ENCODE measurements around the gene MAP2K7.
A peak's percentile ranks its signal among the peaks of the same experiment; 100 is the strongest.
"Not testable (repeated sequence)": the region's sequence is repeated elsewhere in the genome, so short reads cannot be mapped to it uniquely, and the experiment has no call there.

MAP2K7 gene

GRCh38 chr19:7916103-7916954 lies 12.7 kb downstream of the MAP2K7 start:
- no peaks in the 10 kb centered on the region for H3K9me3 Mint-ChIP-seq
- no peak for ATAC-seq
- peak overlapping the region; percentile 64 for H3K4me3 Mint-ChIP-seq
- peaks cover 53% of the 10 kb centered on the region for H3K4me1 Mint-ChIP-seq
- H3K27ac Mint-ChIP-seq: no peak overlapping the region
- H3K36me3 Mint-ChIP-seq: peaks cover 24% of the 10 kb centered on the region
- H3K27me3 Mint-ChIP-seq: peaks cover 46% of the 10 kb centered on the region

- Mint-ChIP-seq H3K4me3 (peak overlapping the region; percentile 64), H3K36me3 (peaks cover 20% of the 10 kb centered on the region), H3K27ac (no peak overlapping the region), H3K9me3 (no peaks in the 10 kb centered on the region), H3K4me1 (peaks cover 59% of the 10 kb centered on the region), H3K27me3 (peaks cover 46% of the 10 kb centered on the region)
- ATAC-seq: no peak
These were observed 13.2 kb downstream of the MAP2K7 start for GRCh38 chr19:7916955-7917266.

- Mint-ChIP-seq H3K4me3 (peak overlapping the region; percentile 64), H3K27ac (no peak overlapping the region), H3K9me3 (no peaks in the 10 kb centered on the region), H3K4me1 (peaks cover 63% of the 10 kb centered on the region), H3K27me3 (peaks cover 46% of the 10 kb centered on the region), H3K36me3 (peaks cover 21% of the 10 kb centered on the region)
- no peak for ATAC-seq
These were observed 13.8 kb downstream of the MAP2K7 start for GRCh38 chr19:7917267-7918061.

- Mint-ChIP-seq H3K36me3 (peaks cover 19% of the 10 kb centered on the region), H3K4me1 (peaks cover 60% of the 10 kb centered on the region), H3K27me3 (peaks cover 46% of the 10 kb centered on the region), H3K4me3 (peak overlapping the region; percentile 49)
- not testable (repeated sequence) for ATAC-seq, H3K27ac Mint-ChIP-seq, H3K9me3 Mint-ChIP-seq
These were observed 14.5 kb downstream of the MAP2K7 start for GRCh38 chr19:7918062-7918614.

GRCh38 chr19:7918615-7919421 lies 15.1 kb downstream of the MAP2K7 start:
- no peak overlapping the region for H3K27ac Mint-ChIP-seq
- peak overlapping the region; percentile 87 for H3K4me3 Mint-ChIP-seq
- peaks cover 63% of the 10 kb centered on the region for H3K4me1 Mint-ChIP-seq
- H3K9me3 Mint-ChIP-seq: no peaks in the 10 kb centered on the region
- H3K36me3 Mint-ChIP-seq: peaks cover 15% of the 10 kb centered on the region
- H3K27me3 Mint-ChIP-seq: peaks cover 45% of the 10 kb centered on the region
- no peak for ATAC-seq

GRCh38 chr19:7919610-7920518 lies 16.2 kb downstream of the MAP2K7 start, which contains the start of gene SNAPC2:
Gene SNAPC2, plus strand, starts transcription at chr19:7920338. Its CDS starts 29 bp downstream, at chr19:7920367.
- H3K9me3 Mint-ChIP-seq: no peaks in the 10 kb centered on the region
- H3K27me3 Mint-ChIP-seq: peaks cover 35% of the 10 kb centered on the region
- H3K27ac Mint-ChIP-seq: peak within 1 kb of the TSS; percentile 69
- peak within 1 kb of the TSS; percentile 87 for H3K4me3 Mint-ChIP-seq
- peak; percentile 82 for ATAC-seq
- peaks cover 63% of the 10 kb centered on the region for H3K4me1 Mint-ChIP-seq
- peaks cover 15% of the 10 kb centered on the region for H3K36me3 Mint-ChIP-seq

GRCh38 chr19:7920519-7921301 lies 17.0 kb downstream of the MAP2K7 start:
- Mint-ChIP-seq H3K9me3 (no peaks in the 10 kb centered on the region), H3K4me1 (peaks cover 58% of the 10 kb centered on the region)

GRCh38 chr19:7921302-7921966 lies 17.8 kb downstream of the MAP2K7 start:
- Mint-ChIP-seq H3K36me3 (peaks cover 15% of the 10 kb centered on the region), H3K9me3 (no peaks in the 10 kb centered on the region), H3K27ac (peak overlapping the region; percentile 69), H3K4me1 (peaks cover 57% of the 10 kb centered on the region), H3K4me3 (peak overlapping the region; percentile 87), H3K27me3 (peaks cover 23% of the 10 kb centered on the region)
- no peak for ATAC-seq

More at GRCh38 chr19:7920519-7921301, 17.0 kb downstream of the MAP2K7 start:
- peaks cover 26% of the 10 kb centered on the region for H3K27me3 Mint-ChIP-seq
- peak; percentile 84 for ATAC-seq
- peak overlapping the region; percentile 69 for H3K27ac Mint-ChIP-seq
- H3K4me3 Mint-ChIP-seq: peak overlapping the region; percentile 87
- peaks cover 15% of the 10 kb centered on the region for H3K36me3 Mint-ChIP-seq

GRCh38 chr19:7921967-7922835 lies 18.5 kb downstream of the MAP2K7 start:
- Mint-ChIP-seq H3K9me3 (no peaks in the 10 kb centered on the region), H3K27ac (no peak overlapping the region), H3K4me3 (no peak overlapping the region), H3K36me3 (peaks cover 15% of the 10 kb centered on the region), H3K27me3 (peaks cover 23% of the 10 kb centered on the region), H3K4me1 (peaks cover 56% of the 10 kb centered on the region)
- no peak for ATAC-seq

GRCh38 chr19:7922836-7923195 lies 19.1 kb downstream of the MAP2K7 start:
- Mint-ChIP-seq H3K4me3 (peak overlapping the region; percentile 25), H3K27ac (peak overlapping the region; percentile 3), H3K27me3 (peaks cover 19% of the 10 kb centered on the region), H3K4me1 (peaks cover 50% of the 10 kb centered on the region), H3K9me3 (no peaks in the 10 kb centered on the region), H3K36me3 (peaks cover 19% of the 10 kb centered on the region)
- ATAC-seq: no peak

- H3K9me3 Mint-ChIP-seq: no peaks in the 10 kb centered on the region
- H3K36me3 Mint-ChIP-seq: peaks cover 20% of the 10 kb centered on the region
- ATAC-seq: no peak
- peaks cover 12% of the 10 kb centered on the region for H3K27me3 Mint-ChIP-seq
- peak overlapping the region; percentile 25 for H3K4me3 Mint-ChIP-seq
- H3K4me1 Mint-ChIP-seq: peaks cover 43% of the 10 kb centered on the region
- peak overlapping the region; percentile 3 for H3K27ac Mint-ChIP-seq
These were observed 19.9 kb downstream of the MAP2K7 start for GRCh38 chr19:7923295-7924191.
